ENCODE data around the gene HS6ST3.
A peak's percentile ranks its signal among the peaks of the same experiment; 100 is the strongest.
"Not testable (repeated sequence)": the region's sequence is repeated elsewhere in the genome, so short reads cannot be mapped to it uniquely, and the experiment has no call there.

HS6ST3 gene

GRCh38 chr13:96089749-96090239 is at the start of gene HS6ST3:
Gene HS6ST3 (plus strand): TSS chr13:96090107.
- DNase-seq (ENCODE audit: low read depth) = peak; percentile 5

- no peak for DNase-seq (ENCODE audit: low read depth)
Measured at GRCh38 chr13:96041326-96042110, 48.4 kb upstream of the HS6ST3 start.

GRCh38 chr13:96044238-96044637 is 45.7 kb upstream of the HS6ST3 start:
- DNase-seq (ENCODE audit: low read depth) = no peak

GRCh38 chr13:96046449-96047126 is 43.3 kb upstream of the HS6ST3 start:
- not testable (repeated sequence) for DNase-seq (ENCODE audit: low read depth)

- DNase-seq (ENCODE audit: low read depth) = not testable (repeated sequence)
Measured at GRCh38 chr13:96050955-96051354, 39.0 kb upstream of the HS6ST3 start.

- DNase-seq (ENCODE audit: low read depth) = not testable (repeated sequence)
Measured at GRCh38 chr13:96051491-96051890, 38.4 kb upstream of the HS6ST3 start.

GRCh38 chr13:96051946-96052345 is 38.0 kb upstream of the HS6ST3 start:
- not testable (repeated sequence) for DNase-seq (ENCODE audit: low read depth)

- peak; percentile 60 for DNase-seq (ENCODE audit: low read depth)
Measured at GRCh38 chr13:96052656-96053002, 37.3 kb upstream of the HS6ST3 start.

GRCh38 chr13:96053003-96053703 is 36.8 kb upstream of the HS6ST3 start, which contains the start of gene UGGT2:
Gene UGGT2 (minus strand): TSS chr13:96053401. CDS start chr13:96053312, 89 bp downstream.
- peak; percentile 96 for DNase-seq (ENCODE audit: low read depth)

GRCh38 chr13:96065849-96066248 is 24.1 kb upstream of the HS6ST3 start:
- DNase-seq (ENCODE audit: low read depth) = no peak

- DNase-seq (ENCODE audit: low read depth) = no peak
Measured at GRCh38 chr13:96068729-96069128, 21.2 kb upstream of the HS6ST3 start.

GRCh38 chr13:96071504-96071903 is 18.4 kb upstream of the HS6ST3 start:
- no peak for DNase-seq (ENCODE audit: low read depth)

GRCh38 chr13:96072392-96072791 is 17.5 kb upstream of the HS6ST3 start:
- DNase-seq (ENCODE audit: low read depth) = no peak

- no peak for DNase-seq (ENCODE audit: low read depth)
Measured at GRCh38 chr13:96075953-96076543, 13.9 kb upstream of the HS6ST3 start.

GRCh38 chr13:96080676-96081075 is 9.2 kb upstream of the HS6ST3 start:
- DNase-seq (ENCODE audit: low read depth) = no peak

GRCh38 chr13:96081888-96082287 is 8.0 kb upstream of the HS6ST3 start:
- no peak for DNase-seq (ENCODE audit: low read depth)

GRCh38 chr13:96082640-96083039 is 7.3 kb upstream of the HS6ST3 start:
- DNase-seq (ENCODE audit: low read depth) = no peak

GRCh38 chr13:96086736-96087135 is 3.2 kb upstream of the HS6ST3 start:
- no peak for DNase-seq (ENCODE audit: low read depth)

GRCh38 chr13:96089139-96089538 is 768 bp upstream of the HS6ST3 start:
- no peak for DNase-seq (ENCODE audit: low read depth)

- DNase-seq (ENCODE audit: low read depth) = peak; percentile 5
Measured at GRCh38 chr13:96090240-96091101, 564 bp downstream of the HS6ST3 start.

Data from fibroblast of gingiva (primary cell).